BLaER1 treated with 17β-estradiol and CSF1 and Interleukin-3, amounts not matched to agents 10 nM and 100 nM (cell line): ENCODE results near the gene CYTH1.

ENCODE experiments used
- H3K27ac ChIP-seq, 11 experiments: shearing (Covaris generic); formaldehyde crosslinking; 2 replicates each; pipeline ENCODE4 v1.8.1; 2022
- H3K27me3 ChIP-seq, 11 experiments: shearing (Covaris generic); formaldehyde crosslinking; 2 replicates each; pipeline ENCODE4 v1.8.1; 2022
- H3K36me3 ChIP-seq, 11 experiments: shearing (Covaris generic); formaldehyde crosslinking; 2 replicates each; pipeline ENCODE4 v1.8.1; 2022
- H3K4me1 ChIP-seq, 10 experiments: shearing (Covaris generic); formaldehyde crosslinking; 2 replicates each; pipeline ENCODE4 v1.8.1; 2022
- H3K4me2 ChIP-seq, 11 experiments: shearing (Covaris generic); formaldehyde crosslinking; 2 replicates each; pipeline ENCODE4 v1.8.1; 2022
- H3K4me3 ChIP-seq, 10 experiments: shearing (Covaris generic); formaldehyde crosslinking; 2 replicates each; pipeline ENCODE4 v1.8.1; 2022
- H3K9ac ChIP-seq, 11 experiments: shearing (Covaris generic); formaldehyde crosslinking; 2 replicates each; pipeline ENCODE4 v1.8.1; 2022
- H3K9me3 ChIP-seq, 11 experiments: shearing (Covaris generic); formaldehyde crosslinking; replicated peaks in 1 of 11; 2 replicates each; pipeline ENCODE4 v1.8.1; 2022
- H4K20me1 ChIP-seq, 11 experiments: shearing (Covaris generic); formaldehyde crosslinking; 2 replicates each; pipeline ENCODE4 v1.8.1; 2022
- Cebpa-rat ChIP-seq, 11 experiments: shearing (Covaris generic); IDR thresholded peaks; 2 replicates each; pipeline ENCODE4 v1.8.1; 2022

CYTH1 gene

DNA sequence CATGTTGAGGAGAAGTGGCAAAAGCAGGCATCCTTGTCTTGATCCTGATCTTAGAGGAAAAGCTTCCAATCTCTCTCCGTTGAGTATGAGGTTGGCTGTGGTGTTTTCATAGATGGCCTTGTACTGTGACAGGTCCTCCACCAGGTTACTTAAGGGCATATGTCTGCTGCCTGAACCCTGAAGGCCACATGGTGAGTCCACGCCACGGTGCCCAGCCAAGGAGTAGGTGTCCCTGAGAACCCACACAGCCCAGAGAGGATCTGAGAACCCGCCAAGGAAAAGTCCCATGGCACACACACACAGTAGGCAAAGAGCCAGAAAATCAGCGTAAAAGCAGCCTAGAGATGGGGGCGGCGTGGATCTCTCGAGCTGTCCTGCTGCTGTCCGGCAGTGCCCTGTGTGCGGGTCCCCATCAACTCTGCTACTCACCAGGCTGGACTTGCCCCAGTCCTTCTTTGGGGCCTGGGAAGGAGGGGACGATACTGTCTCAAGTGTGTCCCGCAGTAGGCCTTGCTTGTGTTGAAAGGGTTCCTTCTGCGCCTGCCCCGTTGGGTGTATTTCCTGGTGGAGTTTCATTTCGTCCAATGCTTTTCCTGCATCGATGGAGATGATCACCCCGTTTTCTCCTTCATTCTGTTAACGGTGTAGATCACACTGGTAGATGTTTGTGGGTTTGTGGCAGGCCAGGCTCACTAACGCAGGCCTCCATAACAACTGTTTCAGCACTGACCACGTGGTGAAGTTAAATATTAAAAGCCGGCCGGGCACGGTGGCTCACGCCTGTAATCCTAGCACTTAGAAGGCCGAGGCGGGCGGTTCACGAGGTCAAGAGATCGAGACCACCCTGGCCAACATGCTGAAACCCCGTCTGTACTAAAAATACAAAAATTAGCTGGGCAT, 114.1 kb downstream of the CYTH1 start:
- peaks cover 2 to 45% (median 24%) of the 10 kb centered on the region in 11 experiments; a peak in 18 of 22 replicates for H3K36me3 ChIP-seq
- peaks cover 0 to 11% (median 0%) of the 10 kb centered on the region in 11 experiments; a peak in 3 of 22 replicates for H4K20me1 ChIP-seq
- no peak overlapping the region for H3K4me3 ChIP-seq
- peaks cover 24 to 67% (median 34%) of the 10 kb centered on the region in 10 experiments for H3K4me1 ChIP-seq
- TF ChIP-seq Cebpa-rat (IDR thresholded peaks at IDR 0.05), result no peak
- no peaks in the 10 kb centered on the region for H3K27me3 ChIP-seq
- H3K9ac ChIP-seq, result no peak overlapping the region
- H3K4me2 ChIP-seq, result peak overlapping the region in 5 of 11 experiments; percentile 12 to 97 (median 79); a peak in 8 of 22 replicates
- no peaks in the 10 kb centered on the region for H3K9me3 ChIP-seq
- H3K27ac ChIP-seq, result peak overlapping the region in 8 of 11 experiments; percentile 11 to 86 (median 24); a peak in 6 of 22 replicates

DNA sequence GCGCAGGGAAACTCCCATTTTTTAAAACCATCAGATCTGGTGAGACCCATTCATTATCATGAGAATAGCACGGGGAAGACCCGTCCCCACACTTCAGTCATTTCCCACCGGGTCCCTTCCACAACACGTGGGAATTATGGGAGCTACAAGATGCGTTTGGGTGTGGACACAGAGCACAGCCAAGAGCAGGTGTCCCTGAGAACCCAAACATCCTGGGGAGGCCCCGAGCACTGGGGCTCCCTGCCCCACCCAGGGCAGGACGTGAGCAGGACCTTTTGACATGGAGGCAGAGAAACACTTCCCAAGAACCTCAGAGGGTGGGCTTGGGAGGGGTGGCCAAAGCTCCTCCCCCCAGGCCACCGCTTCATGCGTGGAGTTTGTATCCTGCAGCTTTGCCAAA, 115.0 kb downstream of the CYTH1 start:
- Histone ChIP-seq H4K20me1 (peaks cover 0 to 5% (median 0%) of the 10 kb centered on the region in 11 experiments; a peak in 2 of 22 replicates), H3K4me3 (no peak overlapping the region), H3K9ac (peak overlapping the region in 6 of 11 experiments; percentile 51 to 68 (median 64); a peak in 9 of 22 replicates), H3K4me1 (peaks cover 24 to 67% (median 34%) of the 10 kb centered on the region in 10 experiments), H3K36me3 (peaks cover 0 to 36% (median 15%) of the 10 kb centered on the region in 11 experiments; a peak in 13 of 22 replicates), H3K27me3 (no peaks in the 10 kb centered on the region), H3K4me2 (peak overlapping the region; percentile 60 to 97 (median 83)), H3K9me3 (peaks cover 0 to under 1% (median 0%) of the 10 kb centered on the region in 11 experiments; a peak in 1 of 22 replicates), H3K27ac (peak overlapping the region; percentile 63 to 90 (median 77); a peak in 21 of 22 replicates)
- no peak for TF ChIP-seq Cebpa-rat (IDR thresholded peaks at IDR 0.05)

DNA sequence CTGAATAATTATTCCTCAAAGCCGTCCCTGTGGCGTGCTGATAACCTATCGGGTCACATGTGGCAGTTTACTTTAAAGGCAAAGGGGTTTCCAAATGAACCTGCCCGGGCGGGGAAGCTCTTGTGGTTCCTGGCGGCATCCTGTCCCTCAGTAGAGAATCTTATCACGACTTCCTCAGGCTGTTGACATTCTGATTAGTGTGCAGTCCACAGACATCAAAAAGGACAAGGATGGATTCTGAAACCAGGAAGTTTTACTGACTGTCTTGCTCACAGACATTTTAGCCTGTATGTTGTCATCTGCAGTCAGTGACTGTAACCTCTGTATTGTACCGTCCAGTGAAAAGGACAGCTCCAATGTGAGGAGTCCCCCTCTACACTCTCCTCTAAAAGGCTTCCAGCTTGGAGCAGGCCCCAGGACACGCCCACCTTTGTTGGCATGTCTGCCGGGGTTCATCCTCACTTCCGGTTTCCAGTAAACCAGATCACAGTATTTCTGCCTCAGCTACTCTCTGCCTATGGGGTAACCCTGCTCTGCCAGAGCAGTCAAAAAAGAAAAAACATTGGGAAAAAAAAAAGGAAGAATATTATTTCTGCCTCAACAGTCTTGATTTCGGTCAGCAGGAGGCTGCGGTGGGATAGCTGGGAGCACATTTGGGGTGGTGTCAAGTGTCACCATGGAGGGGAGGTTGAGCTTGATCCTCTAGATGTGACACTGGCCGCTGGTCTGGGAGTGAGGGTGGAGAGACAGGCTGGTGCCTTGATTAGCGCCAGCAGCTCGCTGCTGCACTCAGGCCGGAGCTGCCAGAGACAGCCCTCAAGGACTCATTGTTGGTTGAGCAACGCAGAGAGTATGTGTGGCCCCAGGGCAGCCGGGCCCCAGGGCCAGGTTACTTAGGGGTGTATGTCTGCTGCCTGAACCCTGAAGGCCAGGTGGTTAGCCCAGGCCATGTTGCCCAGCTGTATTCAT, 115.8 kb downstream of the CYTH1 start:
- peaks cover 0 to 5% (median 0%) of the 10 kb centered on the region in 11 experiments; a peak in 2 of 22 replicates for H4K20me1 ChIP-seq
- TF ChIP-seq Cebpa-rat (IDR thresholded peaks at IDR 0.05), result no peak
- H3K4me3 ChIP-seq, result peak overlapping the region in 1 of 10 experiments; percentile 26; a peak in 1 of 20 replicates
- H3K27ac ChIP-seq, result peak overlapping the region; percentile 63 to 90 (median 77)
- peak overlapping the region; percentile 19 to 68 (median 51); a peak in 20 of 22 replicates for H3K9ac ChIP-seq
- no peaks in the 10 kb centered on the region for H3K27me3 ChIP-seq
- H3K36me3 ChIP-seq, result peaks cover 0 to 30% (median 12%) of the 10 kb centered on the region in 11 experiments; a peak in 10 of 22 replicates
- peak overlapping the region; percentile 60 to 97 (median 83) for H3K4me2 ChIP-seq
- H3K4me1 ChIP-seq, result peaks cover 24 to 67% (median 34%) of the 10 kb centered on the region in 10 experiments
- peaks cover 0 to 4% (median 2%) of the 10 kb centered on the region in 11 experiments; a peak in 5 of 22 replicates for H3K9me3 ChIP-seq

DNA sequence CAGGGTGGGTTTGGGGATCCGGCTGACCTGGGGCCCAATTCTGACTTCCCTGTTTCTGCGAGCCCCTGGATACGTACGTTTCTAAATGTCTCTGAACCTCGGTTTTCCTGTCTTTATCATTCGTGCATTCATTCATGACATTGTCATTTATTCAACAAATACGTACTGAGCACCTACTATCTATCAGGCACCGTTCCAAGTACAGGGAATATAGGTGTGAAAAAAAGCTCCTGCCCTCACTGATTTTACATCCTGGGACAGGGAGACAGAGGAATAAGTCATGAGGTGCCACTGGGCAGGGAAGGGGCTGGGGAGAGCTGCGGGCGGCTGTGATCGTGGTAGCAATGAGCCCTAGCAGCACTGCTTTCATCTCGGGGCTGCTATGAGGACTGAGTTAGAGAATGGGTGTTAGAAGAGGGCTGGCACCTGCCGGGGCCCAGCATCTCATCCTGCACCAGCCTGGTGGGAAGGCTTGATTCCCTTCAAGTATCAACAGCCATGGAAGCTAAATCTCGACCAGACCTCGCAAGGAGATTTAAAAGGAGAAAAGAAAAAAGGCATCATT, 116.6 kb downstream of the CYTH1 start:
- TF ChIP-seq Cebpa-rat (IDR thresholded peaks at IDR 0.05), result no peak
- H3K27me3 ChIP-seq, result no peaks in the 10 kb centered on the region
- peaks cover 0 to 7% (median 4%) of the 10 kb centered on the region in 11 experiments; a peak in 6 of 22 replicates for H3K9me3 ChIP-seq
- peak overlapping the region; percentile 63 to 90 (median 77); a peak in 21 of 22 replicates for H3K27ac ChIP-seq
- peaks cover 24 to 61% (median 34%) of the 10 kb centered on the region in 10 experiments for H3K4me1 ChIP-seq
- peak overlapping the region; percentile 60 to 97 (median 83) for H3K4me2 ChIP-seq
- peaks cover 0 to 23% (median 7%) of the 10 kb centered on the region in 11 experiments; a peak in 8 of 22 replicates for H3K36me3 ChIP-seq
- no peaks in the 10 kb centered on the region for H4K20me1 ChIP-seq
- H3K4me3 ChIP-seq, result peak overlapping the region in 1 of 10 experiments; percentile 26; a peak in 1 of 20 replicates
- H3K9ac ChIP-seq, result peak overlapping the region; percentile 19 to 68 (median 51); a peak in 16 of 22 replicates

DNA sequence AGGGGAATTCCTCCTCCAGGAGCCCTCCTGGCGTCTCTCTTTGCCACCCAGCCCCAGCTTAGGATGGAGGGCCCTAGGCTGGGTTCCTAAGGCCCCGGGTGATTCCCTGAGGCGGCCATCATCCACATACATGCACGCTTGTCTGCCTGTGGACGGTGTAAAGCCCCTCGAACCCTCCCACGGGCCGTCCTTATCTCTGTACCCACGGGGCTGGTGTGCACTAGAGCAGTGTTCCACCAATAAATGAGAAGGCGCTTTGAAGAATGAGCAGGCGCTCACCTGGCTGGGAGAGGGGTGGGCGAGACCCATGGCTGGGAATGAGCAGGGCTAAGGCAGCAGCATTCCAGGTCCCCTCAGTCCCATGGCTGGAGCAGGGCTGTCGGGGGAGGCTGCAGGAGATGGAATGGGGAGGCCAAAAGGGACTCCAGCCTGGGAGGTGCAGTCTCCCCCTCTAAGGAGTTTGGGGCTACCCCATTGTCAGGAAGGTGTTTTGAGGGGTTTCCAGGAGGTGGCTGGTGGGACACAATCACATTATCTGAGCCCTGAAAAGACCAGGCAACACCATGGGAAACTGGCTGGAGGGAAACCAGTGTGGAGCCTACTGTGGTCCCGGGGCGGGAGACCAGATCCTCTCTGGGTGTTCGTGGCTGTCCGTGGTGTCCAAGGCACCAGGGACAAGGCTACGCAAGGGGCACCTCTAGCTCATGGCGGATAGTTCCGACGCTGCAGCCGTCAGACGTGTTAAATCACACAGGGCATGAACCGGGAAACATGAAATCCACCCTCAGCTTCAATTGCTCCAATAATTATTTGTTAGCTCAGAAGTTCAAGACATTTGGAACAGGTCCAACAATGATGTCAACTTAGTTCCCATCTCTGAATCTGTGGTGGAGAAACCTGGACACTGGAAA, 117.3 kb downstream of the CYTH1 start:
- no peaks in the 10 kb centered on the region for H4K20me1 ChIP-seq
- no peak overlapping the region for H3K4me3 ChIP-seq
- peaks cover 24 to 54% (median 34%) of the 10 kb centered on the region in 10 experiments for H3K4me1 ChIP-seq
- H3K9ac ChIP-seq, result no peak overlapping the region
- H3K36me3 ChIP-seq, result peaks cover 0 to 19% (median 6%) of the 10 kb centered on the region in 11 experiments; a peak in 6 of 22 replicates
- H3K9me3 ChIP-seq, result peaks cover 0 to 10% (median 5%) of the 10 kb centered on the region in 11 experiments; a peak in 7 of 22 replicates
- no peak for TF ChIP-seq Cebpa-rat (IDR thresholded peaks at IDR 0.05)
- peak overlapping the region; percentile 60 to 97 (median 83); a peak in 20 of 22 replicates for H3K4me2 ChIP-seq
- H3K27ac ChIP-seq, result peak overlapping the region in 5 of 11 experiments; percentile 63 to 86 (median 82); a peak in 9 of 22 replicates
- no peaks in the 10 kb centered on the region for H3K27me3 ChIP-seq

DNA sequence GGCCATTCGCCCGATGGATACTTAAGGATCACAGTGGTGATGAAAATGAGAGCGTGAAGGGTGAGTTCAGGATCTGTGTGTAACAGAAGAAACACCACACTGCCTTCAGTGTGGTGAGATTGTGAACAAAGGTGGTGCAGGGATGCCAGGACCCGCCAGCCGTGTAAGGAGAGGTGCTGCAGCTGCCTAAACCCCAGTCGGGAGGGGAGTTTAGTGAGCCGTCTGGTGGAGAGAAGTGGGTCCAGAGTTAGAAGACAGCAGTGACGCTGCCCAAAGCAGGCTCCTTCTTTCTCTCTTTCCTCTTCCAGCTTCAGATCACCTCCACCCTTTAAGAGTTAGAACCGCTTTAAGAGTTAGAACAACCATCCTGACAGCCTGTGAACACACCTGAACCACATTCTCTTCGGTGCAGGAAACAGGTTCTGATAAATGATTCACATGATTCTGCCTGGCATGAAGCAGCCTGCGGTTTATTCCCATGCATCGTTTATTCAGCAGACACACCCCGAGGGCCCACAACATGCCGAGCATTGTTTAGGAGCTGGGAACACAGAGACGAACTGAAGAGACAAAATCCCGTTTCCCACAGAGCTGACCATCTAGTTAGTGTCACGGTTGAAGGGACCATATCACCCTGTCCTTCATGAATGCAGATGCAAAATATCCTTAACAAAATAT, 120.8 kb downstream of the CYTH1 start:
- H3K4me3 ChIP-seq, result no peak overlapping the region
- H3K27ac ChIP-seq, result no peak overlapping the region
- H3K4me2 ChIP-seq, result no peak overlapping the region
- H3K36me3 ChIP-seq, result no peaks in the 10 kb centered on the region
- H3K9ac ChIP-seq, result no peak overlapping the region
- H3K27me3 ChIP-seq, result no peaks in the 10 kb centered on the region
- peaks cover 15 to 23% (median 18%) of the 10 kb centered on the region in 10 experiments for H3K4me1 ChIP-seq
- TF ChIP-seq Cebpa-rat (IDR thresholded peaks at IDR 0.05), result no peak
- H4K20me1 ChIP-seq, result no peaks in the 10 kb centered on the region
- peaks cover 0 to 13% (median 6%) of the 10 kb centered on the region in 11 experiments; a peak in 7 of 22 replicates for H3K9me3 ChIP-seq

DNA sequence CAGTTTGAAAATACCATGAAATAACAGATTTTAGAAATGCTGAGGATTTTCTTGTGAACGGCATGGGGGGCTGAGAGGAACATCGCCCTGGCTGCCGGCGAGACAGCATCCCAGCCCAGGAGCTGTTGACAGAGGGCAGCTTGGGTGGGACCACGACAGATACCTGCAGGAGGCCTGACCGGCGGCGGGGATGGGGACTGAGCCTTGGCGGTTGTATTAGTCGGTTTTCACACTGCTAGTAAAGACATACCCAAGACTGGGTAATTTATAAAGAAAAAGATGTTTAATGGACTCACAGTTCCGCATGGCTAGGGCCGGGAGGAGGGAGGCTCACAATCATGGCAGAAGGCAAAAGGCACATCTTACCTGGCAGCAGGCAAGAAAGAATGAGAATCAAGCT, 122.5 kb downstream of the CYTH1 start:
- TF ChIP-seq Cebpa-rat (IDR thresholded peaks at IDR 0.05), result no peak
- H3K4me2 ChIP-seq, result no peak overlapping the region
- no peaks in the 10 kb centered on the region for H4K20me1 ChIP-seq
- H3K4me3 ChIP-seq, result no peak overlapping the region
- no peaks in the 10 kb centered on the region for H3K36me3 ChIP-seq
- H3K9me3 ChIP-seq, result peaks cover 0 to 13% (median 6%) of the 10 kb centered on the region in 11 experiments; a peak in 7 of 22 replicates
- H3K27me3 ChIP-seq, result no peaks in the 10 kb centered on the region
- no peak overlapping the region for H3K27ac ChIP-seq
- H3K4me1 ChIP-seq, result peaks cover 0 to 7% (median 3%) of the 10 kb centered on the region in 10 experiments; a peak in 11 of 20 replicates
- H3K9ac ChIP-seq, result no peak overlapping the region
